Activated CD4-positive, alpha-beta T cell treated with anti-CD3 and anti-CD28 coated beads, Interleukin-2, amount 50 U/mL, for 48 hours (primary cell): ENCODE data around the gene RSPO3.
A peak's percentile ranks its signal among the peaks of the same experiment; 100 is the strongest.

Experiments
- DNase-seq, 2 experiments: peaks; one replicate each; pipeline ENCODE4 v3.0.0-alpha.2; 2020

Gene RSPO3

DNA sequence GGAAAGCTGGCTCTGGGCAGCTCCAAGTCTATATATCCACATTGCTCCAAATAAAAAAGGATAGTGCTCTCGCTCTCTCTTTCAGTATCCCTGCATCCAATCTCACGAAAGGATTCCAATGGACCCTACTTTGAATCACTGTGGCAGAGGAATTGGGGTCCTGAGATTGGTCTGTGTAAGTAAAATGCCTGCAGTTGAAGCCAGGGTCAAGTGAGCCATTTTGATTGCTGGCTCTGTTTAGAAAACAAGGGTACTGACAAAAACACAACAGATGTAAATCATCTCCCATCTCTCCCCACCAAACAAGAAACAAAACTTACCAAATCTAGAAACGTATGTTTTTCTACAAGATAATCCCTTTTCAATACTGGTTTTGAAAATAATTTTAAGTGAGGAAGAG lies 45.6 kb downstream of the RSPO3 start:
- DNase-seq = no peak

GRCh38 chr6:127164565-127164964 lies 46.1 kb downstream of the RSPO3 start:
- no peak for DNase-seq

GRCh38 chr6:127173156-127173940 lies 54.9 kb downstream of the RSPO3 start:
- DNase-seq = no peak

GRCh38 chr6:127176146-127176545 lies 57.7 kb downstream of the RSPO3 start:
- DNase-seq = no peak

DNA sequence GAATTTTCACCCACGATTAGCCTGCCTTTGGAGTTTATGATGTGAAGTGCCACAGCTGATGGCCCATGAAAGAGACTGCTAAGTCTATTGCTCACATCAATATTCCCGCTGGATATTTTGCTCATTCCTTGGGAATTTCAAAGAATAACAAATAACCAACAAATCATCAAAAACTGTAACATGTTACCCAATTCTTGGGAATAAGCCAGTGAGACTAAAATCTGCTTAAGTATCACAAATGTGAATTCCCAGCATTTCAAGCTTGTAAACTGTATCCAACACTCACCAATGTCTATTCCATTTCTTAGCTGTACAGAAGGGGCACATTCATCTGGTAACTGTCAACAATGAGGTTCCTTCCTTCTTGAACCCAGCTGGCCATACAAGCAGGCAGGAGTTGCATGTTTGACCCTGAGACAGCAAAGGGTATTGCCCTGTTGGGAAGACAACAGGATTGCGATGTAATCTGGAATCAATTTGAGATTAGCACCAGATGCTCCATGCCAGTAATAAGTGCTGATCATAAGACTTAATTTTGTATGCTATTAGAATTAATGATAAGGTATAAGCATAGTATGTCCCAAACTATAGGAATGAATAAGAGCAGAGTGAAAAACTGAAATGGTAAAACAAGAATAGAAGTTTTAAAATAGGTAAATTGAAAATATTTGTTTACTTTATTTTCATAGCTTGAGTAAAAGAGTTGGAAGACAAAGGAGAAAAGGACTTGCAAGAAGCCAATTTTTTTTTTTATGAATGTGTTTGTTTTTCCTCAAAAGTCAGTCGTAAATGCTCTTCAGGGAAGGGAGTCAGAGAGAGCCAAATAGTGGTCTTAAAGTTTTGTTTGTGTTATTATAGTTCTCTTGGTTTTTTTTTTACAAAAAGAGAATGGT lies 58.8 kb downstream of the RSPO3 start:
- no peak for DNase-seq

DNA sequence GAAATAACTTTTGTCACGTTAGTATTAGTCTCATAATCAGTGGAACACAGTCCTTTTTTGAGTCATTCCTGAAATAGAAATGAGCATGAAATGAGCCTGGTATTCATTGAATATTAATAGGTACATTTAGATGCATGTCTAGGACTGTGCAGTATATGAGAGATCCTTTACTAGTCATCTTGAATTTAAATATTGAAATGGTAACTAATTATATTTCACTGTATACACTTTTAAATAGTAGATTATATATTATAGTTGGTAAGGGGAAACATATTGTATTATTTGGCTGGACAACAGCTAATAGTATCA lies 59.4 kb downstream of the RSPO3 start:
- no peak for DNase-seq

DNA sequence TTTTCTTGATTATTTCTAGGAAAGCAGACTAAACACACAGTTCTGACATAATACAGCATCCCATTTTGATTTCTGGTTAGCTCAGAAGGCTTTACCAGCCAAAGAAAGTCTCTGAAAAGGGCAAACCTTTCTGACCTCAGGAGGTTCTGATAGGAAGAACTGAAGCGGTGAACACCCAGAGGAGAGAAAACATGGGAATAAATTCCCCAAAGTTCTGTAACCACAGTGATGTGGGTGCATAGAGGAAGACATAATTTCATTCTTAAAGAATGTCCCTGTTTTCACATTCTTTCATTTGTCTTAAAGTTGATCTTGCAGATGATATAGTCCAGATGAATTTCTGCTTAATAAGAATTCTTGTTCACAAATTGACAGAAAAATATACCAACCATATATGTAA lies 60.3 kb downstream of the RSPO3 start:
- DNase-seq = no peak

GRCh38 chr6:127180426-127180825 lies 62.0 kb downstream of the RSPO3 start:
- no peak for DNase-seq

DNA sequence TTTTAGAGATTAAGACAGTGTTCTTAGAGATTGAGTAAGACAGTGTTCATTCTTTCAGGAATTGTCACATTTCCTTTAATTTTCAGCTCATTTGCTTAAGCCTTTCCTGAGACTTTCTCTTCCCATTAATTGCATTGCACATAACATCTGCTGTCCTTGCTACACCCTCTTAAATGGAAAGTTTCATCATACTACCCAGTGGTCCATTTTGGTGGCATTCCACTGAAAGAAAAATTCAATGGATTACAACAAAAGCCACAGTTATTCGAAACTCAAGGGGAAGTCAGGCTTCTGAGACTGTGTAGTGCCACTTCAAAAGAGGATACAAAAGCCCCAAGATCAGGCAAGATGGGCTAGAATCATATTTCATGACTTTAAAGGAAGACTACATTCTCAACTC lies 64.0 kb downstream of the RSPO3 start:
- DNase-seq = no peak

DNA sequence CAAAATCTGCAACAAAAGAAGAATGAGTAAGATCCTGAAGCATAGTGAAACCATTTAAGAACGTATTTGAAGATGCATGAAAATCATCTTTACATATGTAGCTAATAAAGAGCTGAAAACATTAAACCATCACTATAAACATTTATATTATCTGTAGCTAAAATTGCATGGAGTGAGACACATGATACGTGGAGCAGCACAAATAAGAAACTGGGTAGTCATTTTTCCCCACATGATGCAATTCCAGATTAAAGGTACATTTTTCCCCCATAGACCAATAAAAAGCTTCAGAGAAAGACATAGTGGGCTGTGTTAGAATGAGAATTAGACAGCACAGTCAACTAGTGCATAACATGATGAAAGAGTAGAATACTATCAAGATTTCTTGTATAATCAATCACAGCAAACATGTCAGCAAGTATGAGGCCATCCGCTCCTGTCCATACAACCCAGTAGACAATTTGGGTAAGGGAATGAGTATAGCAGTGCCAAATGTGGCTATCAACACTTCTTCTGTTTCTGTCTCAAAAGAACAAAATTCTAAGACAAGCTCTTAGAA lies 67.0 kb downstream of the RSPO3 start:
- no peak for DNase-seq

GRCh38 chr6:127186889-127187288 lies 68.4 kb downstream of the RSPO3 start:
- DNase-seq = peak; percentile 78 to 81

GRCh38 chr6:127188744-127189143 lies 70.3 kb downstream of the RSPO3 start:
- no peak for DNase-seq

DNA sequence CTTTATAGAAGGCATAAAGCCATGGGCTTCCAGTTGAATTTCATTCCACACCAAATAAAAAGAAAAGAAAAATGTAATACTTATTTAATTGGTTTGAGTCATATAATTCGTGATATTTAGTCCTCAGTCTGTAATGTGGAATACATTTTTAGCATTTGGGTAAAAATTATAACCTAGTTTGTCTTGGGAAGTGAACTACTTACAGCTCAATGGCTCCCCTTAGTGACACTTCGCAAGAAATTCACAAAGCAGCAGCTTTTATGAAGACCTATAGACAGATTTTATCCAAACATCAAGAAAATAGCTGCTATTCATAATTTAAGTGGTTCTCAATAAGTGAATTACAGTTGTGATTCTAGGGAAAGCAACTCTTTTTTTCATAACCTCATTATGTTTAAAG lies 72.1 kb downstream of the RSPO3 start:
- DNase-seq = no peak

DNA sequence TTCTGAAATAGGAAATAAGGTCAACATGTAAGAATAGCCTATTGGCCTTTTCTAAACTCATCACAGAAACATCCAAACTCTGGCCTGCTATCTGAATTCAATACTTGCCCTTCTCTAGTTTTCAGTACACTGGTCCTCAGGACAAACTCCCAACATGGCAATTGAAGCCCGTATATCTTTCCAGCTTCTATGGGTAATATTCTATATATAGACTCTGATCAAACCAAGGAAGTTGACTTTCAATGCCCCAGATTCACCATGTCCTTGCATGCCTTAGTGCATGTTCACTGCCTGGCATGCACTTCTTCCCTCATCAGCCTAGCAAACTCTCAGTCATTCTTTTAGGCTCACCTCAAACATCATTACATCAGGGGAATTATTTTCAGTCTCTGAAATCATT lies 73.2 kb downstream of the RSPO3 start:
- DNase-seq = no peak

DNA sequence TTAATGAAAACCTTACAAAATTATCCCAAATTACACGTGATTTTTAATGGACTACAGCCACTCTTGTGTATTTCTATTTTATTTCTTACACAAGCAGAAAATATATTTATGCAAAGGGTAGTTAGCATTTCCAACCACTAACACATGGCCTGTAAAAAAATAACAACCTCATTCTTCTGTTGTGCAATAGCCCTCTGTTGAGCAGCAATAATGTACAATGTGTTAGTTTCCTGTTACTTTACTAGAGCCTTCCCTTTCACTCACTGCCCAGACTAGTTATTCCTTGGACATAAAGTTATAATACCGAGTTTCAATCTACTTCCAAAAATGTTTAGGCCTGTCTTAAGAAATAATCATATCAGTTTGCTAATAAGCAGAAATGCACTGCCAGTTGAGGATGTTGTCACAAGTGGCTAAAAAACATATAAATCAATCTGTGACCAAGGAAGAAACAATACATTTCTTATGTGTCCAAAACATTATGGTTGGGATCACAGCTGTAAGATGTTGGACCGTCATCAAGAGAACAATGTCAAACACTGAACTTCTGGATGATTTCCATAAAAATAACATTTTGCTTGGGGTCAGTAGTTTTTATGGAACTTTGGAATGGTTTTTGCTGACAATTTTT lies 74.6 kb downstream of the RSPO3 start:
- DNase-seq = no peak

- no peak for DNase-seq
Measured at GRCh38 chr6:127195833-127196232, 77.4 kb downstream of the RSPO3 start.

DNA sequence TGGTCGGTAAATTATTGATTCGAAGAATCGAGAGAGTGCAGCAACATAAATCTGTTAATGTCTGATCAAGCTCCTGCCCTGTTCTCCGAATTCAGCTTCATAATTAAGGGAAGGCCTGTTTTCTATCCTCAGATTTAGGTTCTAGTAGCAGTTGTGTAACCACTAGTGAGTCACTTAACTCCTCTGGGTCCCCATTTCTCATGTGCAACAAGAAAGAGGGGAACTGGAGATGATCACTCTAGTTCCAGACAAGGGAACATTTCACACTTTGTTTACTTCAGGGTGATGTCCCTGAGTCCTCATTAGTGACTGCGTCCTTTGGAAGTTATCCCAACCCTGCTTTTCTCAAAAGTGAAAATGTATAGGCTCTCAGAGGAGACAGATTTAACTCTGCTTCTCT lies 80.1 kb downstream of the RSPO3 start:
- no peak for DNase-seq

- DNase-seq = no peak
Measured at GRCh38 chr6:127199470-127199869, 81.0 kb downstream of the RSPO3 start.

DNA sequence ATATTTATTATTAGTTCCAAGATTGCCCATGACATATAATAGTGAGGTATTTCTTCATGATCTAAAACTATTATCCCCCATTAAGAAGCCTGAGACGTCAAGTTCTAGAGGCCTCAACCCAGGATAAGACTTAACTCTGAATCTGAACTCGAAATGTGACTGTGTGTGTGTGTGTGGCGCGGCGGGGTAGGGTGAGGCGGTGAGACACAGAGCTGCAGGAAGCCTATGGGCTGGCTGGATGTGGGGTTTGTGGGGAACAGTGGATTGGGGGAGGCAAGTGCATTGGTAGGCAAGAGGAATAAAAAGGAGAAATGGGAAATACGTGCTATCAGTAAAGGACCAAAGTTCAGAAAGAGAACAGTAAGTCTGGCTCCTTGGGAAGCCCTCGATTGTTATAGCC lies 81.6 kb downstream of the RSPO3 start:
- no peak for DNase-seq

- no peak for DNase-seq
Measured at GRCh38 chr6:127201321-127201720, 82.8 kb downstream of the RSPO3 start.

GRCh38 chr6:127202676-127203075 lies 84.2 kb downstream of the RSPO3 start:
- no peak for DNase-seq

- no peak for DNase-seq
Measured at GRCh38 chr6:127204281-127204680, 85.8 kb downstream of the RSPO3 start.

DNA sequence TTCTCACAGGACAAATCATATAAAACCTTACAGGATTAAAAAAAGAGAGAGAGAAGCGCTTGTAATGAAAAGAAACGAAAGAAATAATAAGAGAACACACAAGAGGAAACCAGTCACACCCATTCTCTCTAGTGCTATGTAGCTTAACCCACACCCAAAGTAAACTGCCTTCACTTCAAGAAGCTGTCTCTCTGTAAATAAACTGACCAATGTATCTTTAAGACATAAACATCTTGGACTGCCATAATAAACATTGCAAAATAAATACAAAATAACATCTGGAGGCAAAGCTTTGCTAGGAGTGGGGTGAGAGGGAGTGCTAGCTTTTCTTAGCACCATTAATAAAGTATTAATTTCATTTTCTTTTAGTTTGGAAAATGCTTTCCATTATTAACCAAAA lies 86.6 kb downstream of the RSPO3 start:
- DNase-seq = no peak
